CD4-positive, CD25-positive, alpha-beta regulatory T cell (primary cell): ENCODE data around the gene NUDT13. TPM values are rescaled to one million over a fixed set of nuclear protein-coding genes. Genes with fewer than 3 reads are reported as not detected.
"Not testable (repeated sequence)": the region's sequence is repeated elsewhere in the genome, so short reads cannot be mapped to it uniquely, and the experiment has no call there.

Source experiments
- ATAC-seq, 2 donors: fragments of 150-1000 bp; cut with Tn5 transposase; one replicate each; pipeline ENCODE4 v1.10.0; 2021; ENCODE audit warnings: low read depth in 2 of 2, moderate number of reproducible peaks in 2 of 2, moderate library complexity in 1 of 2
- DNase-seq, 3 donors: peaks; one replicate each; pipeline versions ENCODE4 v3.0.0 to v3.0.0-alpha.2; 2012 to 2022; ENCODE audit warnings: mixed read lengths in 1 of 3
- H3K27ac ChIP-seq: one replicate; pipeline ENCODE4 v1.7.0; 2013; ENCODE audit warnings: mild to moderate bottlenecking, low read length; ENCODE audit not compliant: insufficient read depth, poor library complexity, severe bottlenecking
- H3K27me3 ChIP-seq: one replicate; pipeline ENCODE4 v1.7.0; 2013; ENCODE audit warnings: low read length; ENCODE audit not compliant: control insufficient read depth, insufficient read depth
- H3K36me3 ChIP-seq: one replicate; pipeline ENCODE4 v1.7.0; 2013; ENCODE audit warnings: mild to moderate bottlenecking, low read length, moderate library complexity; ENCODE audit not compliant: control insufficient read depth, insufficient read depth
- H3K4me1 ChIP-seq: 2 replicates; pipeline ENCODE4 v1.7.0; 2013; ENCODE audit warnings: mild to moderate bottlenecking, low read length; ENCODE audit not compliant: insufficient read depth, control insufficient read depth, poor library complexity, severe bottlenecking
- H3K4me3 ChIP-seq: one replicate; pipeline ENCODE4 v1.7.0; 2013; ENCODE audit warnings: low read depth, mild to moderate bottlenecking, low read length, moderate library complexity
- H3K9me3 ChIP-seq, 2 experiments: 1 replicate in 1 of 2; 2 replicates in 1 of 2; pipeline ENCODE4 v1.7.0; 2013; ENCODE audit warnings: low read length in 2 of 2, mild to moderate bottlenecking in 1 of 2, moderate library complexity in 1 of 2; ENCODE audit not compliant: control insufficient read depth in 2 of 2
- H3K27ac Mint-ChIP-seq, 3 donors: one replicate each; pipeline ENCODE4 v1.8.0; 2020 to 2022; ENCODE audit warnings: mild to moderate bottlenecking in 3 of 3, mixed read lengths in 3 of 3, moderate library complexity in 2 of 3
- H3K27me3 Mint-ChIP-seq: one replicate; pipeline ENCODE4 v1.8.0; 2022; ENCODE audit warnings: mild to moderate bottlenecking, mixed read lengths
- H3K36me3 Mint-ChIP-seq: one replicate; pipeline ENCODE4 v1.8.0; 2020; ENCODE audit warnings: mixed read lengths
- H3K4me1 Mint-ChIP-seq, 4 donors: one replicate each; pipeline ENCODE4 v1.8.0; 2020 to 2022; ENCODE audit warnings: mixed read lengths in 4 of 4, mild to moderate bottlenecking in 1 of 4
- H3K4me3 Mint-ChIP-seq, 4 donors: one replicate each; pipeline ENCODE4 v1.8.0; 2020 to 2022; ENCODE audit warnings: mild to moderate bottlenecking in 4 of 4, mixed read lengths in 4 of 4, moderate library complexity in 3 of 4
- H3K9me3 Mint-ChIP-seq, 7 donors: one replicate each; pipeline ENCODE4 v1.8.0; 2020 to 2022; ENCODE audit warnings: mixed read lengths in 7 of 7, mild to moderate bottlenecking in 3 of 7, moderate library complexity in 2 of 7
- polyA plus RNA-seq, 4 donors: library from polyadenylated mRNA; unstranded; fragments of 300-500 nt; fragmentation: Illumina TruSeq; gene quantifications; one replicate each; pipeline ENCODE4 v1.2.3, GENCODE V29; 2021
- total RNA-seq: library from RNA; stranded (reverse); gene quantifications from one replicate; pipeline ENCODE4 v1.2.3, GENCODE V29; 2022

The NUDT13 gene
- total and polyA plus RNA-seq, 5 donors from 2014 or later: 0.49 to 1.8 (median 0.72) TPM

- Mint-ChIP-seq H3K4me1 (peaks cover 0 to 4% (median 0%) of the 10 kb centered on the region in 4 donors), H3K9me3 (peaks cover 0 to 1% (median 0%) of the 10 kb centered on the region in 7 donors), H3K27ac (peak overlapping the region in 1 of 3 donors; percentile 31), H3K36me3 (peaks cover 48% of the 10 kb centered on the region), H3K4me3 (no peak overlapping the region), H3K27me3 (no peaks in the 10 kb centered on the region)
- DNase-seq (no peak), ATAC-seq (no peak)
- Histone ChIP-seq H3K36me3 (peaks cover 68% of the 10 kb centered on the region), H3K9me3 (no peaks in the 10 kb centered on the region), H3K4me1 (no peaks in the 10 kb centered on the region), H3K4me3 (no peak overlapping the region), H3K27ac (no peak overlapping the region), H3K27me3 (no peaks in the 10 kb centered on the region)
Observed at GRCh38 chr10:73131301-73131700, 21.0 kb downstream of the NUDT13 start.

- no peak overlapping the region for H3K4me3 Mint-ChIP-seq
- no peaks in the 10 kb centered on the region for H3K27me3 ChIP-seq
- H3K36me3 Mint-ChIP-seq: peaks cover 51% of the 10 kb centered on the region
Observed at GRCh38 chr10:73131913-73132686, 21.8 kb downstream of the NUDT13 start.

GRCh38 chr10:73134727-73135126, 24.5 kb downstream of the NUDT13 start:
- DNase-seq: no peak
- Mint-ChIP-seq H3K27ac (no peak overlapping the region), H3K9me3 (no peaks in the 10 kb centered on the region), H3K36me3 (peaks cover 60% of the 10 kb centered on the region), H3K4me1 (peaks cover 0 to 10% (median 0%) of the 10 kb centered on the region in 4 donors), H3K27me3 (no peaks in the 10 kb centered on the region), H3K4me3 (no peak overlapping the region)
- Histone ChIP-seq H3K4me3 (no peak overlapping the region), H3K27me3 (no peaks in the 10 kb centered on the region), H3K9me3 (no peaks in the 10 kb centered on the region), H3K4me1 (no peaks in the 10 kb centered on the region), H3K36me3 (peaks cover 85% of the 10 kb centered on the region), H3K27ac (no peak overlapping the region)
- no peak for ATAC-seq

More at GRCh38 chr10:73131913-73132686, 21.8 kb downstream of the NUDT13 start:
- no peak for DNase-seq
- Histone ChIP-seq H3K4me3 (no peak overlapping the region), H3K4me1 (no peaks in the 10 kb centered on the region), H3K36me3 (peaks cover 70% of the 10 kb centered on the region), H3K9me3 (no peaks in the 10 kb centered on the region), H3K27ac (no peak overlapping the region)
- peak overlapping the region in 1 of 3 donors; percentile 31 for H3K27ac Mint-ChIP-seq
- no peaks in the 10 kb centered on the region for H3K27me3 Mint-ChIP-seq
- H3K4me1 Mint-ChIP-seq: peaks cover 0 to 7% (median 0%) of the 10 kb centered on the region in 4 donors
- H3K9me3 Mint-ChIP-seq: peaks cover 0 to 1% (median 0%) of the 10 kb centered on the region in 7 donors
- no peak for ATAC-seq

GRCh38 chr10:73136627-73137026, 26.4 kb downstream of the NUDT13 start:
- Mint-ChIP-seq H3K9me3 (no peaks in the 10 kb centered on the region), H3K27ac (no peak overlapping the region), H3K4me3 (no peak overlapping the region), H3K4me1 (peaks cover 0 to 6% (median 2%) of the 10 kb centered on the region in 4 donors), H3K27me3 (no peaks in the 10 kb centered on the region), H3K36me3 (peaks cover 55% of the 10 kb centered on the region)
- Histone ChIP-seq H3K27me3 (no peaks in the 10 kb centered on the region), H3K36me3 (peaks cover 82% of the 10 kb centered on the region), H3K4me3 (no peak overlapping the region), H3K27ac (no peak overlapping the region), H3K4me1 (no peaks in the 10 kb centered on the region), H3K9me3 (no peaks in the 10 kb centered on the region)
- ATAC-seq: no peak
- DNase-seq: no peak

- ATAC-seq: no peak
- H3K27ac ChIP-seq: no peak overlapping the region
- H3K27ac Mint-ChIP-seq: peak overlapping the region in 1 of 3 donors; percentile 67
Observed at GRCh38 chr10:73139251-73139650, 29.0 kb downstream of the NUDT13 start.

GRCh38 chr10:73141603-73142002, 31.3 kb downstream of the NUDT13 start:
- peaks cover 75% of the 10 kb centered on the region for H3K36me3 ChIP-seq
- Mint-ChIP-seq H3K4me1 (peaks cover 0 to 8% (median 2%) of the 10 kb centered on the region in 4 donors), H3K27me3 (no peaks in the 10 kb centered on the region), H3K4me3 (no peak overlapping the region), H3K27ac (no peak overlapping the region), H3K36me3 (peaks cover 34% of the 10 kb centered on the region), H3K9me3 (no peaks in the 10 kb centered on the region)
- no peak overlapping the region for H3K27ac ChIP-seq
- no peaks in the 10 kb centered on the region for H3K4me1 ChIP-seq
- no peaks in the 10 kb centered on the region for H3K9me3 ChIP-seq
- H3K4me3 ChIP-seq: no peak overlapping the region
- DNase-seq (no peak), ATAC-seq (no peak)
- no peaks in the 10 kb centered on the region for H3K27me3 ChIP-seq

More at GRCh38 chr10:73139251-73139650, 29.0 kb downstream of the NUDT13 start:
- no peaks in the 10 kb centered on the region for H3K9me3 Mint-ChIP-seq
- Histone ChIP-seq H3K36me3 (peaks cover 77% of the 10 kb centered on the region), H3K27me3 (no peaks in the 10 kb centered on the region), H3K9me3 (no peaks in the 10 kb centered on the region), H3K4me1 (no peaks in the 10 kb centered on the region), H3K4me3 (no peak overlapping the region)
- DNase-seq: no peak
- H3K27me3 Mint-ChIP-seq: no peaks in the 10 kb centered on the region
- H3K4me3 Mint-ChIP-seq: no peak overlapping the region
- H3K36me3 Mint-ChIP-seq: peaks cover 47% of the 10 kb centered on the region
- peaks cover 0 to 8% (median 3%) of the 10 kb centered on the region in 4 donors for H3K4me1 Mint-ChIP-seq

- Mint-ChIP-seq H3K27ac (peak overlapping the region in 1 of 3 donors; percentile 60), H3K36me3 (peaks cover 36% of the 10 kb centered on the region)
- H3K4me1 ChIP-seq, H3K9me3 Mint-ChIP-seq, H3K27me3 ChIP-seq, H3K4me1 Mint-ChIP-seq, H3K4me3 ChIP-seq, H3K9me3 ChIP-seq, H3K27me3 Mint-ChIP-seq, DNase-seq, H3K4me3 Mint-ChIP-seq, ATAC-seq, H3K27ac ChIP-seq: not testable (repeated sequence)
- peaks cover 69% of the 10 kb centered on the region for H3K36me3 ChIP-seq
Observed at GRCh38 chr10:73150633-73151413, 40.6 kb downstream of the NUDT13 start.
